Retinal pigment epithelial cell (primary cell): ENCODE data around the gene MYBPC2.
"Not testable (repeated sequence)": the region's sequence is repeated elsewhere in the genome, so short reads cannot be mapped to it uniquely, and the experiment has no call there.

Experiments
- DNase-seq: peaks from one replicate; pipeline ENCODE4 v3.0.0-alpha.2; 2010; ENCODE audit warnings: low read depth
- H3K4me3 ChIP-seq: 2 replicates; pipeline ENCODE4 v1.5.1; 2011; ENCODE audit warnings: mild to moderate bottlenecking, low read length, control low read depth, moderate library complexity
- CTCF ChIP-seq: conservative IDR thresholded peaks from 2 replicates; pipeline ENCODE4 v1.5.1; 2011; ENCODE audit warnings: low read depth, low read length, control low read depth, inconsistent platforms

MYBPC2 gene

GRCh38 chr19:50437862-50438449 is 5.3 kb downstream of the MYBPC2 start:
- TF ChIP-seq CTCF = no peak
- no peak overlapping the region for H3K4me3 ChIP-seq
- no peak for DNase-seq

- DNase-seq, H3K4me3 ChIP-seq: not testable (repeated sequence)
These were observed 6.4 kb downstream of the MYBPC2 start for GRCh38 chr19:50439130-50439529.

GRCh38 chr19:50444059-50444458 is 11.4 kb downstream of the MYBPC2 start:
- no peak for TF ChIP-seq CTCF
- no peak overlapping the region for H3K4me3 ChIP-seq
- no peak for DNase-seq

- TF ChIP-seq CTCF = no peak
- DNase-seq = no peak
- no peak overlapping the region for H3K4me3 ChIP-seq
These were observed 14.4 kb downstream of the MYBPC2 start for GRCh38 chr19:50447053-50447452.

GRCh38 chr19:50447750-50448149 is 15.1 kb downstream of the MYBPC2 start:
- no peak overlapping the region for H3K4me3 ChIP-seq
- DNase-seq = no peak
- no peak for TF ChIP-seq CTCF

GRCh38 chr19:50449236-50449899 is 16.7 kb downstream of the MYBPC2 start:
- DNase-seq = no peak
- TF ChIP-seq CTCF = no peak
- H3K4me3 ChIP-seq = no peak overlapping the region

- no peak for TF ChIP-seq CTCF
- DNase-seq = no peak
- H3K4me3 ChIP-seq = no peak overlapping the region
These were observed 17.9 kb downstream of the MYBPC2 start for GRCh38 chr19:50450369-50451222.
